CD4-positive, alpha-beta T cell treated with Interleukin-4 for 1 hour (primary cell): Measurements from ENCODE around the gene LTA4H.

Experiments
- DNase-seq, 2 donors: peaks; one replicate each; pipeline ENCODE4 v3.0.0-alpha.2; 2020 to 2022

LTA4H gene

GRCh38 chr12:96033549-96034389, 1.6 kb downstream of the LTA4H start:
- DNase-seq = no peak

GRCh38 chr12:96029826-96030225, 5.6 kb downstream of the LTA4H start:
- no peak for DNase-seq

GRCh38 chr12:96028538-96028937, 6.8 kb downstream of the LTA4H start:
- DNase-seq = no peak

- no peak for DNase-seq
These were observed 9.1 kb downstream of the LTA4H start for GRCh38 chr12:96026331-96026730.

GRCh38 chr12:96025518-96025917, 9.9 kb downstream of the LTA4H start:
- no peak for DNase-seq

- DNase-seq = peak in 1 of 2 donors; percentile 32
These were observed 14.9 kb downstream of the LTA4H start for GRCh38 chr12:96020314-96021003.

GRCh38 chr12:96015672-96016071, 19.7 kb downstream of the LTA4H start:
- no peak for DNase-seq

- DNase-seq = no peak
These were observed 20.3 kb downstream of the LTA4H start for GRCh38 chr12:96014943-96015599.

- no peak for DNase-seq
These were observed 27.7 kb downstream of the LTA4H start for GRCh38 chr12:96007729-96008128.

GRCh38 chr12:96006727-96007126, 28.7 kb downstream of the LTA4H start:
- DNase-seq = no peak

- no peak for DNase-seq
These were observed 34.5 kb downstream of the LTA4H start for GRCh38 chr12:96000858-96001257.

GRCh38 chr12:95999484-95999883, 35.9 kb downstream of the LTA4H start:
- DNase-seq = no peak

GRCh38 chr12:95998611-95999286, 36.6 kb downstream of the LTA4H start:
- DNase-seq = peak; percentile 59 to 74

GRCh38 chr12:95997911-95998510, 37.4 kb downstream of the LTA4H start:
- DNase-seq = no peak

- no peak for DNase-seq
These were observed 38.1 kb downstream of the LTA4H start for GRCh38 chr12:95997276-95997675.

GRCh38 chr12:95996034-95996658, 39.2 kb downstream of the LTA4H start, which contains the start of gene HAL:
HAL (minus strand) TSS chr12:95996344; CDS start chr12:95995910, 434 bp downstream.
- DNase-seq = peak in 1 of 2 donors; percentile 27

- no peak for DNase-seq
These were observed 40.0 kb downstream of the LTA4H start for GRCh38 chr12:95995238-95996031.

- no peak for DNase-seq
These were observed 40.9 kb downstream of the LTA4H start for GRCh38 chr12:95994476-95994875.

GRCh38 chr12:95993907-95994306, 41.5 kb downstream of the LTA4H start:
- no peak for DNase-seq

GRCh38 chr12:95990136-95990535, 45.3 kb downstream of the LTA4H start:
- no peak for DNase-seq

GRCh38 chr12:95989504-95990123, 45.8 kb downstream of the LTA4H start:
- no peak for DNase-seq
